ENCODE measurements around the gene TFIP11.

- TF ChIP-seq, protein P1, sequence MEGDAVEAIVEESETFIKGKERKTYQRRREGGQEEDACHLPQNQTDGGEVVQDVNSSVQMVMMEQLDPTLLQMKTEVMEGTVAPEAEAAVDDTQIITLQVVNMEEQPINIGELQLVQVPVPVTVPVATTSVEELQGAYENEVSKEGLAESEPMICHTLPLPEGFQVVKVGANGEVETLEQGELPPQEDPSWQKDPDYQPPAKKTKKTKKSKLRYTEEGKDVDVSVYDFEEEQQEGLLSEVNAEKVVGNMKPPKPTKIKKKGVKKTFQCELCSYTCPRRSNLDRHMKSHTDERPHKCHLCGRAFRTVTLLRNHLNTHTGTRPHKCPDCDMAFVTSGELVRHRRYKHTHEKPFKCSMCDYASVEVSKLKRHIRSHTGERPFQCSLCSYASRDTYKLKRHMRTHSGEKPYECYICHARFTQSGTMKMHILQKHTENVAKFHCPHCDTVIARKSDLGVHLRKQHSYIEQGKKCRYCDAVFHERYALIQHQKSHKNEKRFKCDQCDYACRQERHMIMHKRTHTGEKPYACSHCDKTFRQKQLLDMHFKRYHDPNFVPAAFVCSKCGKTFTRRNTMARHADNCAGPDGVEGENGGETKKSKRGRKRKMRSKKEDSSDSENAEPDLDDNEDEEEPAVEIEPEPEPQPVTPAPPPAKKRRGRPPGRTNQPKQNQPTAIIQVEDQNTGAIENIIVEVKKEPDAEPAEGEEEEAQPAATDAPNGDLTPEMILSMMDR (IDR thresholded peaks at IDR 0.05; ENCODE audit: low read depth, low read length), result no peak
- TF ChIP-seq POLR2A (IDR thresholded peaks at IDR 0.05; ENCODE audit: extremely low read depth, insufficient read length) (no peak), MYC (IDR thresholded peaks at IDR 0.05; ENCODE audit: low read depth, low read length) (no peak)
These were observed 32.2 kb upstream of the TFIP11 start for GRCh38 chr22:26544489-26544888.

Data from NB4 (cell line).